ENCODE data around the gene DUSP6.

DUSP6 gene

GRCh38 chr12:89306827-89307473 lies 45.4 kb downstream of the DUSP6 start:
- no peak for TF ChIP-seq CTCF (IDR thresholded peaks at IDR 0.05; ENCODE audit: low read depth, low read length, missing control alignments)
- in situ Hi-C loops (cut with HindIII; ENCODE audit: low sequenced_read_pairs): no loop called here
- no peak overlapping the region for H3K4me3 ChIP-seq (ENCODE audit: low read depth, low read length)
- no peak for DNase-seq (ENCODE audit: low read depth)

GRCh38 chr12:89305373-89305772 lies 46.9 kb downstream of the DUSP6 start:
- in situ Hi-C loops (cut with HindIII; ENCODE audit: low sequenced_read_pairs): no loop called here
- TF ChIP-seq CTCF (IDR thresholded peaks at IDR 0.05; ENCODE audit: low read depth, low read length, missing control alignments): no peak
- no peak overlapping the region for H3K4me3 ChIP-seq (ENCODE audit: low read depth, low read length)
- no peak for DNase-seq (ENCODE audit: low read depth)

GRCh38 chr12:89299931-89300330 lies 52.4 kb downstream of the DUSP6 start:
- no peak overlapping the region for H3K4me3 ChIP-seq (ENCODE audit: low read depth, low read length)
- in situ Hi-C loops (cut with HindIII; ENCODE audit: low sequenced_read_pairs): no loop called here
- TF ChIP-seq CTCF (IDR thresholded peaks at IDR 0.05; ENCODE audit: low read depth, low read length, missing control alignments): no peak
- DNase-seq (ENCODE audit: low read depth): no peak

- no peak overlapping the region for H3K4me3 ChIP-seq (ENCODE audit: low read depth, low read length)
- in situ Hi-C loops (cut with HindIII; ENCODE audit: low sequenced_read_pairs): no loop called here
- TF ChIP-seq CTCF (IDR thresholded peaks at IDR 0.05; ENCODE audit: low read depth, low read length, missing control alignments): no peak
- DNase-seq (ENCODE audit: low read depth): no peak
These were observed 52.9 kb downstream of the DUSP6 start for GRCh38 chr12:89299417-89299816.

All from astrocyte of the cerebellum (primary cell).